ENCODE measurements around the gene MBD3L4.
"Not testable (repeated sequence)": the region's sequence is repeated elsewhere in the genome, so short reads cannot be mapped to it uniquely, and the experiment has no call there.

Gene MBD3L4

GRCh38 chr19:7049021-7049420 is 9.0 kb upstream of the MBD3L4 start, which contains the start of gene MBD3L2:
MBD3L2 (plus strand) TSS chr19:7049321; CDS start chr19:7049374, 53 bp downstream.
- H3K27me3 ChIP-seq (ENCODE audit: control insufficient read depth, insufficient read depth, low read length); H3K27ac ChIP-seq (ENCODE audit: low read depth, low read length); H3K36me3 ChIP-seq (ENCODE audit: control insufficient read depth, insufficient read depth, low read length); H3K9ac ChIP-seq (ENCODE audit: low read length); H3K4me3 ChIP-seq (ENCODE audit: low read depth, low read length); H3K4me1 ChIP-seq (ENCODE audit: control insufficient read depth, insufficient read depth, low read length); H3K9me3 ChIP-seq (ENCODE audit: control insufficient read depth, insufficient read depth, low read depth, low read length): not testable (repeated sequence)

GRCh38 chr19:7041563-7041962 is 1.6 kb upstream of the MBD3L4 start:
- H3K4me1 ChIP-seq (ENCODE audit: control insufficient read depth, insufficient read depth, low read length); H3K4me3 ChIP-seq (ENCODE audit: low read depth, low read length); H3K27ac ChIP-seq (ENCODE audit: low read depth, low read length); H3K36me3 ChIP-seq (ENCODE audit: control insufficient read depth, insufficient read depth, low read length); H3K27me3 ChIP-seq (ENCODE audit: control insufficient read depth, insufficient read depth, low read length); H3K9ac ChIP-seq (ENCODE audit: low read length); H3K9me3 ChIP-seq (ENCODE audit: control insufficient read depth, insufficient read depth, low read depth, low read length): not testable (repeated sequence)

- H3K9ac ChIP-seq (ENCODE audit: low read length); H3K27me3 ChIP-seq (ENCODE audit: control insufficient read depth, insufficient read depth, low read length); H3K36me3 ChIP-seq (ENCODE audit: control insufficient read depth, insufficient read depth, low read length); H3K9me3 ChIP-seq (ENCODE audit: control insufficient read depth, insufficient read depth, low read depth, low read length); H3K27ac ChIP-seq (ENCODE audit: low read depth, low read length); H3K4me1 ChIP-seq (ENCODE audit: control insufficient read depth, insufficient read depth, low read length); H3K4me3 ChIP-seq (ENCODE audit: low read depth, low read length): not testable (repeated sequence)
Observed at GRCh38 chr19:7030278-7030677, 9.7 kb downstream of the MBD3L4 start, which contains the start of gene MBD3L5. MBD3L5 (plus strand) TSS chr19:7030578; CDS start chr19:7030612, 34 bp downstream.

DNA sequence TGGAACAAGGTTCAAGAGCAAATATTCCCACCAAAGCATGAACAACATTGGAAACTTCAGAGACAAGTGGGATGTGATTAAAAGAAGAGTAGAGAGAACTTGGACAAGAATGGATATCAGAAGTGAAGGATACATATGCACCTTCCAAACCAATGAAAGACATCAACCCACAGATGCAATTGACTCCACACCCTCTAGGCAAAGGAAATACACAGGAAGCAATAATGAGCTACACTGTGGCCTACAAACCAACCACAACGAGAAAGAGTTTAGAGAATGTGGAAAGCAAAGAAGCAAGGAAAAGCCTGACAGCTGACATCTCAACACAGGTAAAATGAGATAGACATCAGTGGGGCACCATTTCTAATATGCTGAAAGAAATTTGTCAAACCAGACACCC is 11.2 kb downstream of the MBD3L4 start:
- not testable (repeated sequence) for H3K4me1 ChIP-seq (ENCODE audit: control insufficient read depth, insufficient read depth, low read length); H3K36me3 ChIP-seq (ENCODE audit: control insufficient read depth, insufficient read depth, low read length); H3K9ac ChIP-seq (ENCODE audit: low read length); H3K4me3 ChIP-seq (ENCODE audit: low read depth, low read length); H3K27me3 ChIP-seq (ENCODE audit: control insufficient read depth, insufficient read depth, low read length); H3K9me3 ChIP-seq (ENCODE audit: control insufficient read depth, insufficient read depth, low read depth, low read length); H3K27ac ChIP-seq (ENCODE audit: low read depth, low read length)

DNA sequence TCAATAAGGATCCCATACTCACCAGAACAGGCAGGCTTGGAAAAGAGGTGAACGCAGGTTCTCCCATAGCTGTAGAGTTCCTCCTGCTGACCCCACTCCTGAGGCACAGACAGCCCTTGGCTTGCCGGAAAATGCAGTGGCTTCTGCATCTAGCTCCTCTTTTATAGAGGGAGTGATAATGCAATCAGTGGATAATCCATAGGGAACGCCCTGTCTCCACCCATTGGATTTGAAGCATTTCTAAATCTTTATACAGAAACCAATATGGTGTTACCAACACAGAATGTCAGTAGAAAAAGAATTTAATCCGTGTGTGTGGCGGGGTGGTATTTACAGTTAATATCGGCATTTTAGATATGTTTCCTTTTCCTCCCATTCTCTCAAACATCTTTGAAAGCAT is 18.6 kb downstream of the MBD3L4 start, which contains the start of gene MBD3L2B:
Gene MBD3L2B, minus strand, starts transcription at position 101 of the 400 bp plus-strand sequence. Its CDS starts 34 bp downstream, at position 67.
- H3K27me3 ChIP-seq (ENCODE audit: control insufficient read depth, insufficient read depth, low read length); H3K4me1 ChIP-seq (ENCODE audit: control insufficient read depth, insufficient read depth, low read length); H3K36me3 ChIP-seq (ENCODE audit: control insufficient read depth, insufficient read depth, low read length); H3K27ac ChIP-seq (ENCODE audit: low read depth, low read length); H3K4me3 ChIP-seq (ENCODE audit: low read depth, low read length); H3K9me3 ChIP-seq (ENCODE audit: control insufficient read depth, insufficient read depth, low read depth, low read length); H3K9ac ChIP-seq (ENCODE audit: low read length): not testable (repeated sequence)

GRCh38 chr19:7018828-7019227 is 21.2 kb downstream of the MBD3L4 start:
- H3K9me3 ChIP-seq (ENCODE audit: control insufficient read depth, insufficient read depth, low read depth, low read length) = peaks cover 8% of the 10 kb centered on the region; the same call in 1 of the 2 replicates
- no peaks in the 10 kb centered on the region for H3K4me1 ChIP-seq (ENCODE audit: control insufficient read depth, insufficient read depth, low read length)
- no peaks in the 10 kb centered on the region for H3K27me3 ChIP-seq (ENCODE audit: control insufficient read depth, insufficient read depth, low read length)
- H3K36me3 ChIP-seq (ENCODE audit: control insufficient read depth, insufficient read depth, low read length) = no peaks in the 10 kb centered on the region
- no peak overlapping the region for H3K4me3 ChIP-seq (ENCODE audit: low read depth, low read length)
- no peak overlapping the region for H3K9ac ChIP-seq (ENCODE audit: low read length)
- no peak overlapping the region for H3K27ac ChIP-seq (ENCODE audit: low read depth, low read length)

DNA sequence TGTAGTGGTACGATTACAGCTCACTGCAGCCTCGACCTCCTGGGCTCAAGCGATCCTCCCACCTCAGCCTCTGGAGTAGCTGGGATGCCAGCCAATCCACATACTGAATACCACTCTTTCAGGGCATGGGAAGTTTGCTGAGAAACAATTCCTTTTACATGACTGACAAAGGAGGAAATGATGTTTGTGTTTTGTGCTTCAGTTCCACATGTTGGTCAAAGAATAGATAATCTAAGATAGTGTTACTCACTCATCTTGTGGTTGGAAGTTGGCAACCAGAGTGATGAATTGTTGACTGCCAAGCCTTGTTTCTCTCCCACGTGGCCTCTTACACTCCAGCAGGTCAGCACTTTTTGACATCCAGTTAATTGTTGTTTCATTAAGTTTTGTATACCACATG is 26.3 kb downstream of the MBD3L4 start:
- no peaks in the 10 kb centered on the region for H3K27me3 ChIP-seq (ENCODE audit: control insufficient read depth, insufficient read depth, low read length)
- no peaks in the 10 kb centered on the region for H3K36me3 ChIP-seq (ENCODE audit: control insufficient read depth, insufficient read depth, low read length)
- H3K9me3 ChIP-seq (ENCODE audit: control insufficient read depth, insufficient read depth, low read depth, low read length) = peaks cover 16% of the 10 kb centered on the region; the same call in 1 of the 2 replicates
- H3K27ac ChIP-seq (ENCODE audit: low read depth, low read length) = no peak overlapping the region
- no peaks in the 10 kb centered on the region for H3K4me1 ChIP-seq (ENCODE audit: control insufficient read depth, insufficient read depth, low read length)
- H3K9ac ChIP-seq (ENCODE audit: low read length) = no peak overlapping the region
- no peak overlapping the region for H3K4me3 ChIP-seq (ENCODE audit: low read depth, low read length)

- no peak overlapping the region for H3K27ac ChIP-seq (ENCODE audit: low read depth, low read length)
- H3K36me3 ChIP-seq (ENCODE audit: control insufficient read depth, insufficient read depth, low read length) = no peaks in the 10 kb centered on the region
- H3K9me3 ChIP-seq (ENCODE audit: control insufficient read depth, insufficient read depth, low read depth, low read length) = peaks cover 23% of the 10 kb centered on the region; the same call in 1 of the 2 replicates
- H3K27me3 ChIP-seq (ENCODE audit: control insufficient read depth, insufficient read depth, low read length) = no peaks in the 10 kb centered on the region
- H3K4me3 ChIP-seq (ENCODE audit: low read depth, low read length) = no peak overlapping the region
- H3K9ac ChIP-seq (ENCODE audit: low read length) = no peak overlapping the region
- H3K4me1 ChIP-seq (ENCODE audit: control insufficient read depth, insufficient read depth, low read length) = no peaks in the 10 kb centered on the region
Observed at GRCh38 chr19:7010722-7011593, 29.0 kb downstream of the MBD3L4 start.

DNA sequence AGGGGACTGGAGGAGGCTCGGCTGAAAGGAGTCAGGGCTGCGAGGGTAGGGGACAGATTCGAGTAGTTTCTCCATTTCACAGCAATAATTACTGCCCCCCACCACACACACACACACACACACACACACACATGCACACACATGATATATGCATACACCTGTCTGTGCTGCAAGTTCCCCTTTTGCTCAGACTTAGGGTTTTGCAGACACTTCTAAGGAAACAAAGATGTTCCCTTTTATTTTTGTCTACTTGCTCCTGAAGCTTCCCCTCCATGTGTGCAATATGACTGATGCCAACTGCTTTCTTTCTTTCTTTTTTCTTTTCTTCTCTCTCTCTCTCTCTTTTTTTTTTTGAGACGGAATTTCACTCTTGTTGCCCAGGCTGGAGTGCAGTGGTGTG is 32.1 kb downstream of the MBD3L4 start:
- H3K9ac ChIP-seq (ENCODE audit: low read length) = no peak overlapping the region
- no peak overlapping the region for H3K27ac ChIP-seq (ENCODE audit: low read depth, low read length)
- H3K36me3 ChIP-seq (ENCODE audit: control insufficient read depth, insufficient read depth, low read length) = no peaks in the 10 kb centered on the region
- H3K4me3 ChIP-seq (ENCODE audit: low read depth, low read length) = no peak overlapping the region
- H3K27me3 ChIP-seq (ENCODE audit: control insufficient read depth, insufficient read depth, low read length) = no peaks in the 10 kb centered on the region
- peaks cover 28% of the 10 kb centered on the region; the same call in 1 of the 2 replicates for H3K9me3 ChIP-seq (ENCODE audit: control insufficient read depth, insufficient read depth, low read depth, low read length)
- H3K4me1 ChIP-seq (ENCODE audit: control insufficient read depth, insufficient read depth, low read length) = no peaks in the 10 kb centered on the region

- no peak overlapping the region for H3K4me3 ChIP-seq (ENCODE audit: low read depth, low read length)
- peaks cover 3% of the 10 kb centered on the region; the same call in 1 of the 2 replicates for H3K27me3 ChIP-seq (ENCODE audit: control insufficient read depth, insufficient read depth, low read length)
- no peak overlapping the region for H3K27ac ChIP-seq (ENCODE audit: low read depth, low read length)
- peaks cover 29% of the 10 kb centered on the region; the same call in 1 of the 2 replicates for H3K9me3 ChIP-seq (ENCODE audit: control insufficient read depth, insufficient read depth, low read depth, low read length)
- H3K9ac ChIP-seq (ENCODE audit: low read length) = no peak overlapping the region
- no peaks in the 10 kb centered on the region for H3K4me1 ChIP-seq (ENCODE audit: control insufficient read depth, insufficient read depth, low read length)
- no peaks in the 10 kb centered on the region for H3K36me3 ChIP-seq (ENCODE audit: control insufficient read depth, insufficient read depth, low read length)
Observed at GRCh38 chr19:7006135-7006704, 33.8 kb downstream of the MBD3L4 start.

- Histone ChIP-seq H3K27me3 (ENCODE audit: control insufficient read depth, insufficient read depth, low read length) (peaks cover 3% of the 10 kb centered on the region; the same call in 1 of the 2 replicates), H3K9me3 (ENCODE audit: control insufficient read depth, insufficient read depth, low read depth, low read length) (peaks cover 44% of the 10 kb centered on the region; the same call in 1 of the 2 replicates), H3K27ac (ENCODE audit: low read depth, low read length) (no peak overlapping the region), H3K9ac (ENCODE audit: low read length) (no peak overlapping the region), H3K4me1 (ENCODE audit: control insufficient read depth, insufficient read depth, low read length) (no peaks in the 10 kb centered on the region), H3K4me3 (ENCODE audit: low read depth, low read length) (no peak overlapping the region), H3K36me3 (ENCODE audit: control insufficient read depth, insufficient read depth, low read length) (no peaks in the 10 kb centered on the region)
Observed at GRCh38 chr19:7004313-7004931, 35.6 kb downstream of the MBD3L4 start.
